ENCODE results near the gene FARP2.

DNA sequence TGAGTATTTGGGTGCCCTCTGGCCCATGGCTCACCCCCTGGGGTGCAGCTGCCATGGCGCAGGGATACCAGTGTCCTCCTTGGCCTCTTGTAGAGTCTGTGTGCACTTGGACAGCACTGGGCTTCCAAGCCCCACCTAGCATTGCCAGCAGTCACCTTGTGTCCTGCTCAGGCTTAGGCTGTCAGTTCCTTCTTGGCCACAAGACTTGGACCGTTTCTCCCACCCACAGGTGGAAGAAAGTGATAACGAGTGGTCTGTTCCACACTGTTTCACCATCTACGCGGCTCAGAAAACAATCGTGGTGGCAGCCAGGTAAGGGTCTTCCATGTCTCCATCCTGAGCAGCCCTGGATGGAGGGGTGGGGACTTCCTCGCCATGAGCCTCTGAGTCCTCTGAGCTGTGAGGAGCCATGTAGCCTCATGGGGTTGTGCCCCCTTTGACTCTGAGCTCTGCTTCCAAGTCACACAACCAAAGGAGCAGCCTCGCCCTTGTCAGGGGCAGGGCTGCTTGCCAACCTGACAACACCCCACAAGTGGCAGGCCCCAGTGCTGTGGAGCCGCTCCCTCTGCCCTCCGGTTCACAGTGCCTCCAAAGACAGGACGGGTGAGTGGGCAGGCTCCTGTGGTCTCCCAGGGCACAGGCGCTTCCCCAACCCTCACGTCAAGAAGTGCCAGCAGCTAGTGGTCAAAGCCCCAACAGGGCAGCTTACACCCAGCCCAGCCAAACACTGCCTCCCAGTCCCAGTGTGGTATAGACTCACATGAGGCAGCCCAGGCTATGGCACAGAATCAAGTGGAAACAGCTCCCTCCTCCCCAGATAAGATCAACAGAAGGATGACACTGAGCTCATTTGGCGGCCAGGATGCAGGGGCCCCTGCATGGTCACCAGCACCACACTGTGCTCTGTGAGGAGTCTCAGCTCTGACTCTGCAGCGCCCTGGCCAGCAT lies 133.9 kb downstream of the FARP2 start:
- TF ChIP-seq, protein P1, sequence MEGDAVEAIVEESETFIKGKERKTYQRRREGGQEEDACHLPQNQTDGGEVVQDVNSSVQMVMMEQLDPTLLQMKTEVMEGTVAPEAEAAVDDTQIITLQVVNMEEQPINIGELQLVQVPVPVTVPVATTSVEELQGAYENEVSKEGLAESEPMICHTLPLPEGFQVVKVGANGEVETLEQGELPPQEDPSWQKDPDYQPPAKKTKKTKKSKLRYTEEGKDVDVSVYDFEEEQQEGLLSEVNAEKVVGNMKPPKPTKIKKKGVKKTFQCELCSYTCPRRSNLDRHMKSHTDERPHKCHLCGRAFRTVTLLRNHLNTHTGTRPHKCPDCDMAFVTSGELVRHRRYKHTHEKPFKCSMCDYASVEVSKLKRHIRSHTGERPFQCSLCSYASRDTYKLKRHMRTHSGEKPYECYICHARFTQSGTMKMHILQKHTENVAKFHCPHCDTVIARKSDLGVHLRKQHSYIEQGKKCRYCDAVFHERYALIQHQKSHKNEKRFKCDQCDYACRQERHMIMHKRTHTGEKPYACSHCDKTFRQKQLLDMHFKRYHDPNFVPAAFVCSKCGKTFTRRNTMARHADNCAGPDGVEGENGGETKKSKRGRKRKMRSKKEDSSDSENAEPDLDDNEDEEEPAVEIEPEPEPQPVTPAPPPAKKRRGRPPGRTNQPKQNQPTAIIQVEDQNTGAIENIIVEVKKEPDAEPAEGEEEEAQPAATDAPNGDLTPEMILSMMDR (conservative IDR thresholded peaks at IDR 0.05; ENCODE audit: low read depth, low read length), result no peak
- TF ChIP-seq NFE2L2 (IDR thresholded peaks at IDR 0.05; ENCODE audit: low read depth, low read length) (no peak), POLR2A (IDR thresholded peaks at IDR 0.05; ENCODE audit: low read depth, low read length) (no peak), USF2 (IDR thresholded peaks at IDR 0.05; ENCODE audit: low read depth, low read length) (no peak), CHD1 (IDR thresholded peaks at IDR 0.05; ENCODE audit: low read depth, low read length) (no peak), RAD21 (IDR thresholded peaks at IDR 0.05; ENCODE audit: low read length) (no peak), MAFK (IDR thresholded peaks at IDR 0.05; ENCODE audit: low read depth, low read length) (no peak), SMC3 (IDR thresholded peaks at IDR 0.05; ENCODE audit: low read depth, low read length) (no peak), RCOR1 (IDR thresholded peaks at IDR 0.05; ENCODE audit: insufficient replicate concordance, low read length) (no peak), BHLHE40 (IDR thresholded peaks at IDR 0.05; ENCODE audit: low read depth, low read length) (no peak), CEBPB (IDR thresholded peaks at IDR 0.05; ENCODE audit: low read depth, low read length) (no peak)

Measured in IMR-90 (cell line).